Measurements from ENCODE around the gene FOXD4.
"Not testable (repeated sequence)": the region's sequence is repeated elsewhere in the genome, so short reads cannot be mapped to it uniquely, and the experiment has no call there.

FOXD4 gene

GRCh38 chr9:98775-99174 lies 19.4 kb downstream of the FOXD4 start:
- not testable (repeated sequence) for DNase-seq (ENCODE audit: low read depth); H3K4me3 ChIP-seq (ENCODE audit: control insufficient read depth, low read depth, low read length)

- not testable (repeated sequence) for DNase-seq (ENCODE audit: low read depth)
Observed at GRCh38 chr9:94992-95391, 23.2 kb downstream of the FOXD4 start.

GRCh38 chr9:94323-94722 lies 23.9 kb downstream of the FOXD4 start:
- H3K4me3 ChIP-seq (ENCODE audit: control insufficient read depth, low read depth, low read length); DNase-seq (ENCODE audit: low read depth): not testable (repeated sequence)

More at GRCh38 chr9:94992-95391, 23.2 kb downstream of the FOXD4 start:
- H3K4me3 ChIP-seq (ENCODE audit: control insufficient read depth, low read depth, low read length): not testable (repeated sequence)

GRCh38 chr9:93909-94308 lies 24.3 kb downstream of the FOXD4 start:
- H3K4me3 ChIP-seq (ENCODE audit: control insufficient read depth, low read depth, low read length); DNase-seq (ENCODE audit: low read depth): not testable (repeated sequence)

- not testable (repeated sequence) for H3K4me3 ChIP-seq (ENCODE audit: control insufficient read depth, low read depth, low read length); DNase-seq (ENCODE audit: low read depth)
Observed at GRCh38 chr9:90851-91250, 27.4 kb downstream of the FOXD4 start.

- DNase-seq (ENCODE audit: low read depth); H3K4me3 ChIP-seq (ENCODE audit: control insufficient read depth, low read depth, low read length): not testable (repeated sequence)
Observed at GRCh38 chr9:88396-89037, 29.7 kb downstream of the FOXD4 start.

- H3K4me3 ChIP-seq (ENCODE audit: control insufficient read depth, low read depth, low read length); DNase-seq (ENCODE audit: low read depth): not testable (repeated sequence)
Observed at GRCh38 chr9:87860-88259, 30.4 kb downstream of the FOXD4 start.

GRCh38 chr9:87105-87504 lies 31.1 kb downstream of the FOXD4 start:
- not testable (repeated sequence) for DNase-seq (ENCODE audit: low read depth); H3K4me3 ChIP-seq (ENCODE audit: control insufficient read depth, low read depth, low read length)

GRCh38 chr9:86697-87096 lies 31.5 kb downstream of the FOXD4 start:
- not testable (repeated sequence) for DNase-seq (ENCODE audit: low read depth); H3K4me3 ChIP-seq (ENCODE audit: control insufficient read depth, low read depth, low read length)

DNA sequence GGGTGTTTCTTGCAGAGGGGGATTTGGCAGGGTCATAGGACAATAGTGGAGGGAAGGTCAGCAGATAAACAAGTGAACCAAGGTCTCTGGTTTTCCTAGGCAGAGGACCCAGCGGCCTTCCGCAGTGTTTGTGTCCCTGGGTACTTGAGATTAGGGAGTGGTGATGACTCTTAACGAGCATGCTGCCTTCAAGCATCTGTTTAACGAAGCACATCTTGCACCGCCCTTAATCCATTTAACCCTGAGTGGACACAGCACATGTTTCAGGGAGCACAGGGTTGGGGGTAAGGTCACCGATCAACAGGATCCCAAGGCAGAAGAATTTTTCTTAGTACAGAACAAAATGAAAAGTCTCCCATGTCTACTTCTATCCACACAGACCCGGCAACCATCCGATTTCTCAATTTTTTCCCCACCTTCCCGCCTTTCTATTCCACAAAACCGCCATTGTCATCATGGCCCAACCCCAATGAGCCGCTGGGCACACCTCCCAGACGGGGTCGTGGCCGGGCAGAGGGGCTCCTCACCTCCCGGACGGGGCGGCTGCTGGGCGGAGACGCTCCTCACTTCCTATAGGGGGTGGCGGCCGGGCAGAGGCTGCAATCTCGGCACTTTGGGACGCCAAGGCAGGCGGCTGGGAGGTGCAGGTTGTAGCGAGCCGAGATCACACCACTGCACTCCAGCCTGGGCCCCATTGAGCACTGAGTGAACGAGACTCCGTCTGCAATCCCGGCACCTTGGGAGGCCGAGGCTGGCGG lies 35.1 kb downstream of the FOXD4 start:
- H3K4me3 ChIP-seq (ENCODE audit: control insufficient read depth, low read depth, low read length); DNase-seq (ENCODE audit: low read depth): not testable (repeated sequence)

- not testable (repeated sequence) for DNase-seq (ENCODE audit: low read depth); H3K4me3 ChIP-seq (ENCODE audit: control insufficient read depth, low read depth, low read length)
Observed at GRCh38 chr9:78333-78732, 39.9 kb downstream of the FOXD4 start.

DNA sequence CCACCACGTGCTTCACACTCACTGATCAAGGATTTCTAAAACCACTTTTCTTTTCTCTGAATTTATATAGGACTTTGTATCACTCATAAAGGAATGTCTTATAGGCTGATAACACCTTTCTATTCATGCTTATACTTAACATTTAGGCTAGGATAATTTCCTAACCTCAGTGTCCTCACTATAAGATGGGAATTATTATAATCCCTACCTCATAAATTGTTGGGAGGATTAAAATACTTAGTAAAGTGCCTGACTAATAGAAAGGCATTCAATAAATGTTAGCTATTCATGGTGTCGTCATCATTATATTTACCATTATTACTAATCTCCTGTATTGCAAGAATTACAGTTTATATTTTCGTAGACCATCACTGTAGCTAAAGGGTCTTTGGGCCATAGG lies 41.8 kb downstream of the FOXD4 start:
- not testable (repeated sequence) for DNase-seq (ENCODE audit: low read depth); H3K4me3 ChIP-seq (ENCODE audit: control insufficient read depth, low read depth, low read length)

GRCh38 chr9:73900-74525 lies 44.2 kb downstream of the FOXD4 start:
- H3K4me3 ChIP-seq (ENCODE audit: control insufficient read depth, low read depth, low read length); DNase-seq (ENCODE audit: low read depth): not testable (repeated sequence)

DNA sequence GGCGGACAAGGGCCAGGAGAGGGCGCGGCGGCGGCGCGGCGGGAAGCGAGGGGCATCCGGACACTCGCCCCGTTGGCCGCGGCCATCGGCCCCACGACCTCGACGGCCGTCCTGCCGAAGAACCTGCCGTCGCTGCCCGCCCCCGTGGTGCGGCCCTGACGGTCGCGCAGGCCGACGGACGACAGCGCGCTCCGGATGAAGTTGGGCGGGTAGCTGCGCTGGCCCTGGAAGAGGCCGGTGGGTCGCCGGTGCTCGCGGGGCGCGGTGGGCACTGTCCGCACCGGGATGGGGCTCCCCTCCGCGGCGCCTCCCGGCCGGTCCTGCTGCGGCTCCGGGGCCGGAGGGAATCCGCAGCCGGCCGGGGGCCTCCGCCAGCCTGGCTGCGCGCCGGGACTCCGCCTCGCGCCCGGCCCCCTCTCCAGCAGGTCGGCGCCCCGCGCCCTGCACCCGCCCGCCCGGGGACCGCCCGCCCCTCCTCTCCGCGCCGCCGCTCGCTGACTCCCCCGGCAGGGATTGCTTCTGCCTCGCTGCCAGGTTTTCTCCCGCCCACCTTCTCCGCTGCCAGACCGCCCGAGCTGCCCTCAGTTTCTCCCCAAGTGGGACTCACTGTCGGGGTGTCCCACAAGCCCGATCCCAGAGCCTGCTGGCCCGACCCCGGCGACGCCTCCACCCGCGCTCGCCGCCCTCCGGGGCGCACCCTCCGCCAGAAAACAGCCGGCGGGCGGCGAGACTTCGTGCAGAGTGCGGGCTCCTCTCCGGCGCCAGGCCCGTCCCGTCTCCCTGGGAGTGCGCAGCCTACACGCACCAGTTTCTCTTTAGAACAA lies 44.9 kb downstream of the FOXD4 start:
- peak overlapping the region; percentile 45 for H3K4me3 ChIP-seq (ENCODE audit: control insufficient read depth, low read depth, low read length)
- not testable (repeated sequence) for DNase-seq (ENCODE audit: low read depth)
